ENCODE results near the gene CDC37. TPM values are rescaled to one million over a fixed set of nuclear protein-coding genes. Genes with fewer than 3 reads are reported as not detected.
A peak's percentile ranks its signal among the peaks of the same experiment; 100 is the strongest.
"Not testable (repeated sequence)": the region's sequence is repeated elsewhere in the genome, so short reads cannot be mapped to it uniquely, and the experiment has no call there.

CDC37 gene
- total RNA-seq, 1 donor from 2014 or later, result 137 TPM

GRCh38 chr19:10407096-10407495 lies 3.8 kb upstream of the CDC37 start:
- TF ChIP-seq, protein P1, sequence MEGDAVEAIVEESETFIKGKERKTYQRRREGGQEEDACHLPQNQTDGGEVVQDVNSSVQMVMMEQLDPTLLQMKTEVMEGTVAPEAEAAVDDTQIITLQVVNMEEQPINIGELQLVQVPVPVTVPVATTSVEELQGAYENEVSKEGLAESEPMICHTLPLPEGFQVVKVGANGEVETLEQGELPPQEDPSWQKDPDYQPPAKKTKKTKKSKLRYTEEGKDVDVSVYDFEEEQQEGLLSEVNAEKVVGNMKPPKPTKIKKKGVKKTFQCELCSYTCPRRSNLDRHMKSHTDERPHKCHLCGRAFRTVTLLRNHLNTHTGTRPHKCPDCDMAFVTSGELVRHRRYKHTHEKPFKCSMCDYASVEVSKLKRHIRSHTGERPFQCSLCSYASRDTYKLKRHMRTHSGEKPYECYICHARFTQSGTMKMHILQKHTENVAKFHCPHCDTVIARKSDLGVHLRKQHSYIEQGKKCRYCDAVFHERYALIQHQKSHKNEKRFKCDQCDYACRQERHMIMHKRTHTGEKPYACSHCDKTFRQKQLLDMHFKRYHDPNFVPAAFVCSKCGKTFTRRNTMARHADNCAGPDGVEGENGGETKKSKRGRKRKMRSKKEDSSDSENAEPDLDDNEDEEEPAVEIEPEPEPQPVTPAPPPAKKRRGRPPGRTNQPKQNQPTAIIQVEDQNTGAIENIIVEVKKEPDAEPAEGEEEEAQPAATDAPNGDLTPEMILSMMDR (IDR thresholded peaks at IDR 0.05), result no peak
- no peak overlapping the region for H3K27ac Mint-ChIP-seq (ENCODE audit: unreplicated experiment)
- DNase-seq (ENCODE audit: low spot score), result no peak
- no peaks in the 10 kb centered on the region for H3K9me3 Mint-ChIP-seq (ENCODE audit: low read depth)
- peaks cover 2% of the 10 kb centered on the region for H3K27me3 Mint-ChIP-seq (ENCODE audit: low read depth)
- H3K4me3 Mint-ChIP-seq (ENCODE audit: unreplicated experiment), result no peak overlapping the region
- H3K4me1 Mint-ChIP-seq (ENCODE audit: low read depth), result peaks cover 21% of the 10 kb centered on the region
- no peaks in the 10 kb centered on the region for H3K36me3 Mint-ChIP-seq (ENCODE audit: low read depth)

- H3K27me3 Mint-ChIP-seq (ENCODE audit: low read depth), result peaks cover 2% of the 10 kb centered on the region
- no peak overlapping the region for H3K27ac Mint-ChIP-seq (ENCODE audit: unreplicated experiment)
- no peaks in the 10 kb centered on the region for H3K36me3 Mint-ChIP-seq (ENCODE audit: low read depth)
- no peak for DNase-seq (ENCODE audit: low spot score)
- TF ChIP-seq, protein P1 (IDR thresholded peaks at IDR 0.05), result no peak
- H3K4me1 Mint-ChIP-seq (ENCODE audit: low read depth), result peaks cover 30% of the 10 kb centered on the region
- H3K9me3 Mint-ChIP-seq (ENCODE audit: low read depth), result no peaks in the 10 kb centered on the region
- H3K4me3 Mint-ChIP-seq (ENCODE audit: unreplicated experiment), result no peak overlapping the region
These were observed 2.8 kb upstream of the CDC37 start for GRCh38 chr19:10406191-10406590.

GRCh38 chr19:10404888-10405820 lies 1.8 kb upstream of the CDC37 start:
- no peaks in the 10 kb centered on the region for H3K9me3 Mint-ChIP-seq (ENCODE audit: low read depth)
- peak overlapping the region; percentile 59 for H3K27ac Mint-ChIP-seq (ENCODE audit: unreplicated experiment)
- peaks cover 2% of the 10 kb centered on the region for H3K27me3 Mint-ChIP-seq (ENCODE audit: low read depth)
- H3K4me1 Mint-ChIP-seq (ENCODE audit: low read depth), result peaks cover 37% of the 10 kb centered on the region
- DNase-seq (ENCODE audit: low spot score), result no peak
- H3K36me3 Mint-ChIP-seq (ENCODE audit: low read depth), result no peaks in the 10 kb centered on the region
- peak overlapping the region; percentile 95 for H3K4me3 Mint-ChIP-seq (ENCODE audit: unreplicated experiment)
- TF ChIP-seq, protein P1 (IDR thresholded peaks at IDR 0.05), result no peak

GRCh38 chr19:10402441-10403038 lies 802 bp downstream of the CDC37 start:
- Mint-ChIP-seq H3K4me3 (ENCODE audit: unreplicated experiment) (peak overlapping the region; percentile 95), H3K27me3 (ENCODE audit: low read depth) (no peaks in the 10 kb centered on the region), H3K9me3 (ENCODE audit: low read depth) (no peaks in the 10 kb centered on the region), H3K27ac (ENCODE audit: unreplicated experiment) (peak overlapping the region; percentile 96), H3K36me3 (ENCODE audit: low read depth) (no peaks in the 10 kb centered on the region), H3K4me1 (ENCODE audit: low read depth) (peaks cover 32% of the 10 kb centered on the region)
- TF ChIP-seq, protein P1 (IDR thresholded peaks at IDR 0.05), result no peak
- DNase-seq (ENCODE audit: low spot score), result no peak

- Mint-ChIP-seq H3K36me3 (ENCODE audit: low read depth) (peaks cover 7% of the 10 kb centered on the region), H3K27ac (ENCODE audit: unreplicated experiment) (no peak overlapping the region), H3K4me3 (ENCODE audit: unreplicated experiment) (no peak overlapping the region), H3K4me1 (ENCODE audit: low read depth) (peaks cover 26% of the 10 kb centered on the region), H3K27me3 (ENCODE audit: low read depth) (no peaks in the 10 kb centered on the region), H3K9me3 (ENCODE audit: low read depth) (no peaks in the 10 kb centered on the region)
- no peak for DNase-seq (ENCODE audit: low spot score)
- TF ChIP-seq, protein P1 (IDR thresholded peaks at IDR 0.05), result no peak
These were observed 3.5 kb downstream of the CDC37 start for GRCh38 chr19:10399878-10400277.

- not testable (repeated sequence) for DNase-seq (ENCODE audit: low spot score); H3K27ac Mint-ChIP-seq (ENCODE audit: unreplicated experiment); H3K36me3 Mint-ChIP-seq (ENCODE audit: low read depth); H3K27me3 Mint-ChIP-seq (ENCODE audit: low read depth); H3K4me3 Mint-ChIP-seq (ENCODE audit: unreplicated experiment); H3K9me3 Mint-ChIP-seq (ENCODE audit: low read depth)
- H3K4me1 Mint-ChIP-seq (ENCODE audit: low read depth), result peaks cover 26% of the 10 kb centered on the region
These were observed 4.0 kb downstream of the CDC37 start for GRCh38 chr19:10399340-10399739.

Measured in chondrocyte (in vitro differentiated cells).